GM12801 (cell line): ENCODE data around the gene ARMC3.

Source experiments
- TF ChIP-seq, protein P1 (sequence below): IDR thresholded peaks from one replicate; pipeline ENCODE4 v1.5.1; 2011; ENCODE audit warnings: control low read depth; ENCODE audit not compliant: insufficient read length; ENCODE audit errors: extremely low read depth

ARMC3 gene

DNA sequence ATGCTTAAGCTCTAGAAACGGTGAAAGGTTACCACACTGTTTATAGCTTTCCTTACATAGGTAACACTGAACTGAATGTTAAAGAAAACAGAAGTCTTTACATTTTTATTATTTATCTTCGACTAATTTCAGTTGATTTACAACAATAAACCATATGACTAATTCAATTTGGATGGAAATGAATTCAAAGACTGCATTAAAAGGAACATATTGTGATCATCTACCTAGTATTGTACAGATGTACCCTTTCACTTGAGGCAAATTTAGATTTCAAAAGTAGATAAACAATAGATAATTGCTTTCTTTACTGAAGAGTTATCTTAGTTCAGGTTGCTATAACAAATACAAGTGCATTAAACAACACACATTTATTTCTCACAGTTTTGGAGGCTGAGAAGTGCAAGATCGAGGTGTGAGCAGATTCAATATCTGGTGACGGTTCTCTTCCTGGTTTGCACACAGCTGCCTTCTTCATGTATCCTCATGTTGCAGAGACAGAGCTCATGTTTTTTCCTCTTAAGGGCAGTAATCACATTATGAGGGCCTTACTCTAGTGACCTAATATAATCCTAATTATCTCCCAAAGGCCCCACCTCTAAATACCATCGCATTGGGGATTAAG is 15.0 kb upstream of the ARMC3 start:
- TF ChIP-seq, protein P1, sequence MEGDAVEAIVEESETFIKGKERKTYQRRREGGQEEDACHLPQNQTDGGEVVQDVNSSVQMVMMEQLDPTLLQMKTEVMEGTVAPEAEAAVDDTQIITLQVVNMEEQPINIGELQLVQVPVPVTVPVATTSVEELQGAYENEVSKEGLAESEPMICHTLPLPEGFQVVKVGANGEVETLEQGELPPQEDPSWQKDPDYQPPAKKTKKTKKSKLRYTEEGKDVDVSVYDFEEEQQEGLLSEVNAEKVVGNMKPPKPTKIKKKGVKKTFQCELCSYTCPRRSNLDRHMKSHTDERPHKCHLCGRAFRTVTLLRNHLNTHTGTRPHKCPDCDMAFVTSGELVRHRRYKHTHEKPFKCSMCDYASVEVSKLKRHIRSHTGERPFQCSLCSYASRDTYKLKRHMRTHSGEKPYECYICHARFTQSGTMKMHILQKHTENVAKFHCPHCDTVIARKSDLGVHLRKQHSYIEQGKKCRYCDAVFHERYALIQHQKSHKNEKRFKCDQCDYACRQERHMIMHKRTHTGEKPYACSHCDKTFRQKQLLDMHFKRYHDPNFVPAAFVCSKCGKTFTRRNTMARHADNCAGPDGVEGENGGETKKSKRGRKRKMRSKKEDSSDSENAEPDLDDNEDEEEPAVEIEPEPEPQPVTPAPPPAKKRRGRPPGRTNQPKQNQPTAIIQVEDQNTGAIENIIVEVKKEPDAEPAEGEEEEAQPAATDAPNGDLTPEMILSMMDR, result no peak

DNA sequence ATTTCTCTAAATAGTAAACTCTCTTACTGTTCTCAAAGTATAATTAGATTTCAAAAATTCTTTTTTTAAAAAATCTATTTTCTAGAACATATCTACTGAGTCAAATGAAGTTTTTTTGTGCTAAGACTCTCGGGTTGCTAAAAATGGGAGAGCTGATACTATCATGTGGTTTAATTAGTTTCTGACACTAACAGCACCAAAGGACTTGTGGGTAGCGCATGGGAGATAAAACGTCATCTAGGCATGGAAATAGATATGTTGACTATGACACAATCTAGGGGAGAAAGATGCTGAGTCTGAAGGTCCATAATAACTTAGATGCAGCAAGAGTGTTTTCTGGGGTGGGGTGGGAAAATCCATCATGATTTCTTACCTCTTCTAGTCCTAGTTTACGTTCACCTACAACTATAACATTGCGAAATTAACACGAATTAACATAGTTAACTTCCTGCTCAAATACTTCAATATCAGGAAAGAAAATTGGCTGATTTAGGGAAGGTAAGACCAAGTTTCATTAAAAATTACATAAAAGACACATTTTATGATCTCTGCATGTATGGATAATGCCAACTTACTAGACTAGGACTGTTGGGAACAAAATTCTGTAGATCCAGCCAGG is 14.3 kb upstream of the ARMC3 start:
- TF ChIP-seq, protein P1, result no peak

DNA sequence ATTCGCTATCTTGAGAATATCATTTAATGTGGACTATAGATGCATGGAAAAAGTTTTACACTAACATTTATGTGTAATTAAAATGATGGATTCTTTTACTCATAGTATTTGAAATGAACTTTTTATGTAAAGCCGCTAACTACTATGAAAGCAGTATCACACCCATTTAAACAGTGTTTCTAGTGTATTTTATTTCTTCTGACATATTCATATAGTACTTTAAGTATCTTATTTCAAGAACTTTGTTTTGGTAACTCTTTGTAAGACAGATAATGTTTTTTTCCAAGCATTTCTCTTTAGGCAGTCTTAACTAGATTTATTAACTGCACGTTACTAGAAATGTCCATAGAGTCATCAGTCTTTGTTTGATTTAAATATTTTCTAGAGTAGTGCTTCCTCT is 12.5 kb upstream of the ARMC3 start:
- TF ChIP-seq, protein P1, result no peak

DNA sequence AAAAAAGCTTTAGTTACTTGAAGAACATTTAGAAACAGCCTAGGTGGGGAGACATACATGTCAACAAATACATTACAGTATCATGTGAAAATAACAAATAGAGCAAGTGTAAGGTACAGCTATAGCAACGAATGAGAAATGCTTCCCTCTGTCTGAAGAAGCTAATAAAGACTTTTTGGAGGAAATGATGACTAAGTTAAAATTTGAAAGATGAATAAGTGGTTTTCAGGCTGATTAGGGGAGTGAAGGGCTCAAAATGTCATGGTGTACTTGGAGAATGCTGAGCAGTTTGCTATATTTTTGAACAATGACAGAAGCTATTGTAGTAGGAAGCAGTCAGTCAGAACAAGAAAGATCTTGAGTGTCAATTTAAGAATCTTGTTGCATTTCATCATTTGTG is 2.8 kb upstream of the ARMC3 start:
- TF ChIP-seq, protein P1, result no peak

DNA sequence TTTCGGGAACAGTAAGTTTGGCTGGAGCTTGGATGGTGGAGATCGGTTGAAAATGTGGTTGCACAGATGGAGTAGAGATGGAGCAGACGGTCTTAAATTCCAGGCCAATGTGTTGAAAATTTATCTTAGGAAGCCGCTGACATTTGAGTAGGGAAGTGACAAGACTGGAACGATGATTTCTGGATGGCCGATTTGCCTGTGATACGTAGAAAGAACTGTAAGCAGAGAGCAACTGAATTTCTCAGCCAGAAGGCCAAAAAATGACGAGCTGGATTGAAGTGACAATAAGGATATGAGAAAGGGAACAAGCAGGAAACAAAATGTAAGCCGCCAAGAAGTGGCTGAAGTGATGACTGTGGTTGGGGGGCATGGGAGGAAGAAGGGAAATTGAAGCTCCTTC is 687 bp upstream of the ARMC3 start:
- TF ChIP-seq, protein P1, result no peak

DNA sequence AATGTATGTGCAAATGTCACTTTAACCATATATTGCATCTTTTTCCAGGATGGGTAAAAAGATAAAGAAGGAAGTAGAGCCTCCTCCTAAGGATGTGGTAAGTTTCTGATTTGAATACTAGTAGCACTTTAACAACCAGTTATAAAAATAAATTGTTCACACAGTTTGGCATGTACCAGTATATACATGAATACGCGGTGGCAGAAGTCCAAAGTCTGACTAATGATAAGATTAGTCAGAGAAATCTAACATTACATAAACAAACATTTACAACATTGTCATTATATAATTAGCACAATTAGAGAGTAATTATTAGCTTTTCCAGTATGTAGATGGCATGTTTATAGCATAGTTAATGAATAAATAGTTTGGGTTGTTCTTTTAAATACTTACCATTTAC is 4.1 kb downstream of the ARMC3 start:
- TF ChIP-seq, protein P1, result no peak

DNA sequence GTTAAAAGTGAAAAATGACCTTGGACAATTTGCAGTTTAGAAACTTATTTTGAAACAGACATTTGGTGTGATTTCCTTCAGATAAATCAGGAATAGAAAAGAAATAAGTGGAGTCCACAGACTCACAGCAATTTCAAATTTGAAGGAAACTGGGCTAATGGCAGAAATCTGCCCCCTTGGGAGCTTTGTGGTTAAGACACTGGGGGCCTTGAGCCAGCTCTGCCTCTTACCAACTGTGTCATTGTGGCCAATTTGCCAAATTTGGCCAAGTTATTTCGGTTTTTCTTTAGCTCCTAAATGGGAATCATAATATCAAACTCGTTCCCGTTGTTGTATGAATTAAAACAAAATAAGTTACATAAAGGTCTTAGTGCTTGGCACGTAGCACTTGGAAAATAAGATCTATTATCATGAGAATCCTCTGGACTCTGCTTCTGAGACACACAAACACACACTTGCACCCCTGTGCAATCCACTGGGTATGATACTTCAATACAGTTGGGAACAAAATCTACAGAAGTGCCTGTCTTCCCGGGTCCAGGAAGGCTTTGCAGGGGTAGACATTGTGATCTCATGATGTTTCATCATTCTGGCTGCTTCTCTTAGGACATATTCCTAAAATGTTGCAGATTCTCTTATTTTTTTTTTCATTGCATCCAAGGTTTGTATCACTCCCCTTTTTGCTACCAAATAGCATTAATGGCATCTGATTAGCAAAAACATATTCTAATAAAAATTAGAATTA is 4.9 kb downstream of the ARMC3 start:
- TF ChIP-seq, protein P1, result no peak
